GM18870 (cell line): ENCODE data around the gene IFITM1.
"Not testable (repeated sequence)": the region's sequence is repeated elsewhere in the genome, so short reads cannot be mapped to it uniquely, and the experiment has no call there.

ENCODE experiments used
- ATAC-seq: cut with Tn5 transposase; IDR thresholded peaks from one replicate; pipeline ENCODE4 v1.9.1; 2021; ENCODE audit warnings: moderate library complexity; ENCODE audit not compliant: unreplicated experiment

Gene IFITM1

DNA sequence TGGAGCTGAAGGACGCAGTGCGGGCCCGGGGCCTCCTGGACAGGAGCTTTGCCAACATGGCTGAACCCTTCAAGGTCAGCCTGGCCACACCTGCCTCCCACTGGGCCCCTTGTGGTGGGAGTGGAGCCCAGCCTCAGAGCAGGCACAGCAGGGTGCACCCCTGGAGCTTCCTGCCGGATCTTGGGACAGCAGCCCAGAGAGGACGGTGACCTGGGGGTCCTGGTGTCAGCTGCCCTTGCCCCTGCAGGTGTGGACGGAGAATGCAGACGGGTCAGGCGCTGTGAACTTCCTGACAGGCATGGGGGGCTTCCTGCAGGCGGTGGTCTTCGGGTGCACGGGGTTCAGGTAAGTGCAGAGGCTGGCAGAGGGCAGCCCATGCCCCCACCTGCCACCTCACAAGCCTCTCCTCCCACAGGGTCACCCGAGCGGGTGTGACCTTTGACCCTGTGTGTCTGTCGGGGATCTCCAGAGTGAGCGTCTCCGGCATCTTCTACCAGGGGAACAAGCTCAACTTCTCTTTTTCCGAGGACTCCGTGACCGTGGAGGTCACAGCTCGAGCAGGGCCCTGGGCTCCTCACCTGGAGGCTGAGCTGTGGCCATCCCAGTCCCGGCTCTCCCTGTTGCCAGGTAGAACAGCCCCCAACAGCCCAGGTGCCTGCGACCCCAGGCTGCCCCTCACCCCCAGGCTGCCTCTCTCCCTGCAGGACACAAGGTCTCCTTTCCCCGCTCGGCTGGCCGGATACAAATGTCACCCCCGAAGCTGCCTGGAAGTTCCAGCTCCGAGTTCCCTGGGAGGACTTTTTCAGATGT is 19.8 kb upstream of the IFITM1 start:
- ATAC-seq, result no peak

DNA sequence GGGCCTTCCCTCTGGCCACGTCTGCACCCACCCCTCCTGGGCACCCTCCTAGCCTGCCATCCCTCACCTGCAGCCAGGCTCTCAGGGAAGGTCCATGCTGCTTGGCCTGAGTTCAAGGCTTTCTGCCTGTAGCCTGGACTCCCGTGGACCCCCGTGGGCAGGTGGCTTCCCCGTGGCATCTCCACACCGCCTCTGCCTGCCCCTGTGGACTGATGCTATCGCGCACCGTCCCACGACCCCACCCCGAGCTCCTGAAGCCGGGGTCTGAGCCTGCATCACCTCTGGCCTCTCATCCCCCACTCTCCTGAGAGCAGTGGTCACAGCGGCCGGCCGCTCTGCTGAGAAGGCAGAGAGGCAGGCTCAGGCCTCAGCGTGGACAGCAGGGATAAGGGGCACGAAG is 19.1 kb upstream of the IFITM1 start:
- no peak for ATAC-seq

- ATAC-seq, result no peak
Measured at GRCh38 chr11:295351-296170, 18.3 kb upstream of the IFITM1 start.

- no peak for ATAC-seq
Measured at GRCh38 chr11:296171-297050, 17.4 kb upstream of the IFITM1 start.

GRCh38 chr11:297051-297585 is 16.7 kb upstream of the IFITM1 start:
- ATAC-seq, result no peak

DNA sequence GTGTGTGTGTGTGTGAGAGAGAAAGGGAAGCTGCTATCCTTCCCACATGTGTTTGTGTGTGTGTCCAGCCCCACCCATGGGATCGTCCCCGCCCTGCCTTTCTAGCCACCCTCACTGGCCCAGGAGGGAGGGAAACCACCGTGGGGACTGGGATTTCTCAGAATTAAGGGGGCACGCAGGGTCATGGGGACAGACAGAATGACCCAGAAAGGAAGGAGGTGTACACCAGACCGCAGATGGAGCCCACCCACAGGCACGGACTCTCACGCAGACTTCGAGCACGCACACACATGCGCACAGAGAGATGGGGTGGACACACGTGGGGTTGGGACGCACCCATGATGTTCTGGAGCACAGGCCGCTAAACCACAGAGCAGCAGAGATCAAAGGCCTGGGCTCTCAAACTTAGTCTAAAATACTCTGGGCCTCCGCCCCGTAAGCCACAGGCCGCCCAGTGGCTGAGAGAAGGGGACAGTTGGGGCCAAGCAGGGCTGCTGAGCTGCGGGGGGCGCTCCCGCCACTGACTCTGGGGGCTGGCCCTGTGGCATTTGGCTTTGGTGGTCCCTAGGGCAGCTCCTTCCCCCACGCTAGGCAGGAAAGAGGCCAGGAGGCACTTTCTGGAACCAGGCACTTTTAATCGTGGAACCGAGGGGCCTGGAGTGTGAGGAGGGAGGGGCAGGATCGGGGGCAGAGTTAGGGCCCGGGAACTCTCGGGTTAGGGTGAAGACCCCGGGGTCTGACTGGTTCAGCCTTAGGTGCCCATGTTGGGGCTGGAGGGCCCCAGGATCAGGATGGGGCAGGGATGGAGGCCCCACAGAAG is 16.0 kb upstream of the IFITM1 start:
- ATAC-seq, result no peak

GRCh38 chr11:298406-299065 is 15.3 kb upstream of the IFITM1 start:
- ATAC-seq, result no peak

DNA sequence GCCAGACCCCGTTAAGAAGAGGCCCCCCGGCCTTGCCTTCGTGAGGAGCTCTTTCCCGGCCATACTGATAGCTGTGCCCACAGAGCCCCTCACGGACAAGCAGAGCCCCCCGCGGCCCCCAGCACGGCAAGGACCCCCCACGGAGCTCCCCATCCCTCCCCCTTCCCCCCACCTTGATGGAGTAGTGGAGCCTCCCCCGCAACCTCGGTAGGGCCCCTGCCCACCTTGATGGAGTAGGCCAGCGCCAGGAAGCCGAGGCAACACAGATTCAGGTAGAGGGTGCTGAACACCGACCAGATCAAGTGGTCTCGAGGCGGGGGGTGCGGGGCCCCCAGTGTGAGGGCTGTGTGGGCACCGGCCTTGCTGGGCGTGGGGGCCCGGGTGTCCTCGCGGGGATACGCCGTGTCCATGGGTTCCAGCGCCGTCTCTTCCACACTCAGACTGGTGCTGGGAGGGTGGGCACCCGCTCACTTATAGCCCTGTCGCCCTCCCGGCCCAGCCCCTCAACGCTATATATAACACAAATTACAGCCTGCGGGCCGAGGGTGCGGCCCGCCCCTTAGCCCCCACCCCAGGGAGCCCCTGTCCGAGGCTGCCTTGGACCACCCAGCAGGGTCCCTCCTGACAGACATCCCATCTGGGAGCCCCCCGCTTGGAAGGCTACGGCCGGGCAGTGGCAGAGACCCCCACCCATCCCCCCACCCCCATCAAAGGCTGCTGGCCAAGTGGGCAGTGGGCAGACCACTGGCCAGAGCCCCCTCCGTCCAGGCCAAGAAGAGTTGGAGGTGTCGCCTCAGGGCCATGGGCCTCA is 14.6 kb upstream of the IFITM1 start, which contains the start of gene IFITM5:
IFITM5 (minus strand) TSS at position 446 of the 811 bp plus-strand sequence; CDS start at position 410, 36 bp downstream.
- ATAC-seq, result no peak

DNA sequence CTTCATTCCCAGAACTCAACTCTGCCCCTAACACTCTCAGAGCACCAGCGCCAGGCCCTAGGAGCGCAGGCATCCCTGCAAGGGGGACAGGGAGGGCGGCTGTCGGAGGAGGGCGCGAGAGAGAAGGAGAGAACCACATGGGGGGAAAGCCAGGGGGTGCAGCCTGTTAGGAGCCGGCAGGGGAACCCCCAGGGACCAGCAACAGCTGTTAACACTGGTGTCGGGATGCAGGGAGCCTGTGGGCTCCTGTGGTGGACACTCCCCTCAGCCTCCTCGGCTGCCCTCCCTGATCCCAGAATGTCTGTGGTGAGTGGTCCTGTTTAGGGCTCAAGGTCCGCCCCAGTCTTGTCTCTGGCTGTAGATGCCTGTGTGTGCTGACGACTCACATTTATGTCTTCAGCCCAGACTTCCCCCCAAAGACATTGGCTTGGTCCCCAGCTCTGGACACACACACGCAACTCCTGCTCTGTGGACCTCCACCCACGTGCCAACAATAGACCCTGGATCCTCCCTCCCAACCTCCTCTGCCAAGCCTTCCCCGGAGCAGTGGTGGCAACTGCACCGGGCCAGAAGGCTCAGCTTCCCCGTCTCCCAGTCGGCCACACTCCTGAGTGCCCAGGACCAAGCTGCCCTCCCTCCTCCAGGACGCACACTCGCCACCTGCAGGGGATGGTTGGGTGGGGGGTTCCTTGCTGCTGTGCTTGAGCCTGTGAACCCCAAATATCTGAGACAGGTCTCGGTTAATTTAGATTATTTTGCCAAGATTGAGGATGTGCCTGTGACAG is 13.7 kb upstream of the IFITM1 start:
- ATAC-seq, result no peak

- ATAC-seq, result no peak
Measured at GRCh38 chr11:303363-303762, 10.5 kb upstream of the IFITM1 start.

GRCh38 chr11:304061-304506 is 9.8 kb upstream of the IFITM1 start:
- no peak for ATAC-seq

DNA sequence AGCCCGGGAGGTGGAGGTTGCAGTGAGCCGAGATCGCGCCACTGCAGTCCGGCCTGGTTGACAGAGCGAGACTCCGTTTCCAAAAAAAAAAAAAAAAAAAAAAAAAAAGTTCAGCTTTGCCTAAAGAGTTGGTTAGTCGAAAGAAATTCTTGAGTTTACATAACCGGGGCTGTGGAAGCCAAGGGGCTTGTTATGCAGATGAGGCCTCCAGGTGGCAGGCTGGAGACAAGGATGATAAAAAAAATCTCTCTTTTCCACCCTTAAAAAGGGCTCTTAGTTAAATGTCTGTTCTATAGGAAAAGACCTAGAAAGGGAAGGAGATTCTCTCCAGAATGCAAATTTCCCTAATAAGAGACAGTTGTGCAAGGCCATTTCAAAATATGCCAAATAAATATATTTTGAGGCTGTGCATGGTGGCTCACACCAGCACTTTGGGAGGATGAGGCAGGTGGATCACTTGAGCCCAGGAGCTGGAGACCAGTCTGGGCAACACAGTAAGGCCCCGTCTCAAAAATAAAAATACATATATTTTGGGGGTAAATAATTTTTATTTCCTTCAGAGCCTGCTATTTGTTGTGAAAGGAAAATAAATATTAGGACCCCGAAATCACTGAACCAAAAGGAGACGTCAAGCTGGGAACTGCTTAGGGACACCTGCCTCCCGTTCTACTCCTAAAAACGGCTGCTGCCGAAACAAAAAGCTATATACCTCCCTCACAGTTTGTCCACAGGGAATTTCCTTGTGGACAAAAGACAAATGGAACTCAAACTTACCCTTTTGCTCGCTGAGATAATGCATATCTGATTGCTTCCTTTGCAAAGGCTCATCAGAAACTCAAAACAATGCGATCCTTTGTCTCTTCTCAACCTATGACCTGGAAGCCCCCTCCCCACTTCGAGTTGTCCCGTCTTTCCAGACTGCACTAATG is 8.7 kb upstream of the IFITM1 start:
- no peak for ATAC-seq

DNA sequence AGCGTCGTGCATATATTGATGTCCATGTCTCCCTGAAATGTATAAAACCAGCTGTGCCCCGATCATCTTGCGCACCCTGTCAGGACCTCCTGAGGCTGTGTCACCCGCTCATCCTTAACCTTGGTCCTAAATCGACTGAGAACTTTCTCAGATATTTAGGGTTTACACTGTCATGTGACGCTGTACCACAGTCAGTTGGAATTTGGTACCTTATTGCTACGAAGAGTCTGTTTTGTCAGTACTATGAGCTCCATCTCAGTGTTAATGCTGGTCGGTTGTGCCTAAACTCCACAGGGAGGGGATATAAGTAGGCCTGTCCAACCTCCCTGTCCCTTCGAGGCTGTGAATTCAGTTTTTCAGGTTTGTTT is 8.0 kb upstream of the IFITM1 start:
- no peak for ATAC-seq

GRCh38 chr11:306645-307371 is 7.0 kb upstream of the IFITM1 start:
- ATAC-seq, result no peak

DNA sequence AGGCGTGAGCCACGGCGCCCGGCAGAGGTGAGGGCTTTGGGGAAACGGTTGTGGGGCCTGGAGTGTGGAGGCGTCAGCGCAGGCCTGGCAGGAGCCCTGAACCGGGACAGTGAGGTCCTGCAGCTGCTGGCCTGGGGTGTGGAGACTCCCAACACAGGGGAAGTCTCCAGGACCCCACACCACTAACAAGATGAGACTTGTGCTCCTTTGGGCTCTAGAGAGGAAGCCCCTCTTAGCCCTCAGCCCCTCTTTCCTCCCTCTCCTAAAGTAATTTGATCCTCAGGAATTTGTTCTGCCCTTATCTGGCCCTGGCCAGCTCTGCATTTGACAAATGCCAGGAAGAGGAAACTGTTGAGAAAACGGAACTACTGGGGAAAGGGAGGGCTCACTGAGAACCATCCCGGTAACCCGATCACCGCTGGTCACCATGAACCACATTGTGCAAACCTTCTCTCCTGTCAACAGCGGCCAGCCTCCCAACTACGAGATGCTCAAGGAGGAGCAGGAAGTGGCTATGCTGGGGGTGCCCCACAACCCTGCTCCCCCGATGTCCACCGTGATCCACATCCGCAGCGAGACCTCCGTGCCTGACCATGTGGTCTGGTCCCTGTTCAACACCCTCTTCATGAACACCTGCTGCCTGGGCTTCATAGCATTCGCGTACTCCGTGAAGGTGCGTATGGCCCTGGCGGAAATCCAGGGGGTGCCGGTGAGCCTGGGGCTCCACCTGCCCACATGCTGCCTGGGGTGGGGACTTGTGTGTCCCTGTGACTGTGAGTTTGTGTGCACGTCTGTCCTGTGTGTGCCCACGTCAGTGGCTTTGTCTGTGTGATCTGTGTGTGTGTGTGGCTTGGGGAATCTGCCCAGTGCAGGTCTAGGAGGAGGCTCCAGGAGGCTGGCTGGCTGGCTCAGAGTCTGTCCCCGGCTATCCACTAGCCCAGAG is 5.8 kb upstream of the IFITM1 start, which contains the start of gene IFITM2:
IFITM2 (plus strand) TSS at position 51 of the 943 bp plus-strand sequence; CDS start at position 428, 377 bp downstream.
- not testable (repeated sequence) for ATAC-seq
